ENCODE measurements around the gene CACNA1H.
"Not testable (repeated sequence)": the region's sequence is repeated elsewhere in the genome, so short reads cannot be mapped to it uniquely, and the experiment has no call there.

The CACNA1H gene

GRCh38 chr16:1213796-1214372, 61.0 kb downstream of the CACNA1H start:
- no peak for DNase-seq (ENCODE audit: low read depth)

- DNase-seq (ENCODE audit: low read depth), result no peak
Measured at GRCh38 chr16:1214719-1215118, 61.8 kb downstream of the CACNA1H start.

GRCh38 chr16:1215574-1216295, 62.8 kb downstream of the CACNA1H start:
- no peak for DNase-seq (ENCODE audit: low read depth)

- no peak for DNase-seq (ENCODE audit: low read depth)
Measured at GRCh38 chr16:1216296-1216619, 63.4 kb downstream of the CACNA1H start.

- DNase-seq (ENCODE audit: low read depth), result no peak
Measured at GRCh38 chr16:1216681-1217400, 63.9 kb downstream of the CACNA1H start.

GRCh38 chr16:1217526-1217925, 64.6 kb downstream of the CACNA1H start:
- DNase-seq (ENCODE audit: low read depth), result no peak

GRCh38 chr16:1218061-1218929, 65.4 kb downstream of the CACNA1H start:
- no peak for DNase-seq (ENCODE audit: low read depth)

GRCh38 chr16:1218930-1219611, 66.2 kb downstream of the CACNA1H start:
- DNase-seq (ENCODE audit: low read depth), result no peak

GRCh38 chr16:1220098-1220728, 67.3 kb downstream of the CACNA1H start:
- no peak for DNase-seq (ENCODE audit: low read depth)

GRCh38 chr16:1220841-1221627, 68.1 kb downstream of the CACNA1H start:
- no peak for DNase-seq (ENCODE audit: low read depth)

GRCh38 chr16:1221628-1222552, 69.0 kb downstream of the CACNA1H start:
- DNase-seq (ENCODE audit: low read depth), result no peak

- DNase-seq (ENCODE audit: low read depth), result no peak
Measured at GRCh38 chr16:1222553-1223354, 69.8 kb downstream of the CACNA1H start.

GRCh38 chr16:1223355-1224214, 70.7 kb downstream of the CACNA1H start:
- DNase-seq (ENCODE audit: low read depth), result no peak

GRCh38 chr16:1224558-1224957, 71.7 kb downstream of the CACNA1H start:
- DNase-seq (ENCODE audit: low read depth), result no peak

GRCh38 chr16:1225051-1225451, 72.1 kb downstream of the CACNA1H start, which contains the start of gene TPSG1:
TSS of gene TPSG1 (minus strand) at chr16:1225268. CDS start at chr16:1225252, 16 bp downstream.
- DNase-seq (ENCODE audit: low read depth), result no peak

GRCh38 chr16:1225728-1226311, 72.9 kb downstream of the CACNA1H start:
- not testable (repeated sequence) for DNase-seq (ENCODE audit: low read depth)

GRCh38 chr16:1226692-1227091, 73.8 kb downstream of the CACNA1H start:
- DNase-seq (ENCODE audit: low read depth), result not testable (repeated sequence)

Measured in stimulated activated CD8-positive, alpha-beta memory T cell treated with anti-CD3 and anti-CD28 coated beads, Interleukin-4, amount 100 ng/mL, for 24 hours (primary cell).